Parathyroid adenoma (tissue), 2 donors: ENCODE results near the gene COL4A3.

Experiments
- H2AFZ ChIP-seq: fragments of 300-600 bp; sonication (generic); one replicate; pipeline ENCODE4 v1.7.0; 2017; ENCODE audit warnings: antibody characterized with exemption, mild to moderate bottlenecking
- H3K27ac ChIP-seq: fragments of 300-600 bp; sonication (generic); one replicate; pipeline ENCODE4 v1.7.0; 2017
- H3K27me3 ChIP-seq: fragments of 300-600 bp; sonication (generic); one replicate; pipeline ENCODE4 v1.7.0; 2017; ENCODE audit warnings: low read length; ENCODE audit not compliant: control insufficient read depth, insufficient read depth
- H3K36me3 ChIP-seq: fragments of 300-600 bp; sonication (generic); one replicate; pipeline ENCODE4 v1.7.0; 2017; ENCODE audit warnings: low read length; ENCODE audit not compliant: control insufficient read depth, insufficient read depth
- H3K4me1 ChIP-seq: fragments of 300-600 bp; sonication (generic); one replicate; pipeline ENCODE4 v1.7.0; 2017; ENCODE audit warnings: control low read depth
- H3K4me2 ChIP-seq: fragments of 300-600 bp; sonication (generic); one replicate; pipeline ENCODE4 v1.7.0; 2017; ENCODE audit warnings: low read length
- H3K4me3 ChIP-seq: fragments of 300-600 bp; sonication (generic); one replicate; pipeline ENCODE4 v1.7.0; 2017; ENCODE audit warnings: low read depth, low read length
- H3K79me2 ChIP-seq: fragments of 300-600 bp; sonication (generic); one replicate; pipeline ENCODE4 v1.7.0; 2017; ENCODE audit warnings: control low read depth
- H3K9ac ChIP-seq: fragments of 300-600 bp; sonication (generic); one replicate; pipeline ENCODE4 v1.7.0; 2017; ENCODE audit warnings: mild to moderate bottlenecking
- H3K9me3 ChIP-seq: fragments of 300-600 bp; sonication (generic); one replicate; pipeline ENCODE4 v1.7.0; 2017; ENCODE audit warnings: low read length; ENCODE audit not compliant: control insufficient read depth
- TF ChIP-seq, protein P1 (sequence below): fragments of 300-600 bp; sonication (generic); IDR thresholded peaks from one replicate; pipeline ENCODE4 v1.7.0; 2017; ENCODE audit warnings: antibody characterized with exemption, mild to moderate bottlenecking
- donor health status: primary hyperparathyroidism.

Gene COL4A3

DNA sequence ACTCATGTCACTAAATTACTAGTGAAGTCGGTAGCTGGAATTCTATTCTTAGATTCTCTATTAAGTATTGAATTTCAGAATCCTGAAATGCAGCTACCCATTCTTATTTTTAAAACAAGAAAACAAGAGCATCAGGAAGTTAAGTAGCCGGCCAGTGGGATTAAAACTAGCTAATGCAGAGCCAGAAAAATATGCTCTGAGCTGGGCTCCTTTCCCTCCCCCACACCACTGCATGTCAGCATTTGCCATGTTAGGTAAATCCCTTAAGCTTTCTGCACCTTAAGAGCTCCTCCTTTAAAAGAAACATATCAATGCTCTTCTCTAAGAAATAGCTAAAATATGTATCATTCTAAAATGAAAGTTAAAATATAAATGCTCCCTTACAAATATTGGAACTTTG, 88.4 kb downstream of the COL4A3 start:
- TF ChIP-seq, protein P1, sequence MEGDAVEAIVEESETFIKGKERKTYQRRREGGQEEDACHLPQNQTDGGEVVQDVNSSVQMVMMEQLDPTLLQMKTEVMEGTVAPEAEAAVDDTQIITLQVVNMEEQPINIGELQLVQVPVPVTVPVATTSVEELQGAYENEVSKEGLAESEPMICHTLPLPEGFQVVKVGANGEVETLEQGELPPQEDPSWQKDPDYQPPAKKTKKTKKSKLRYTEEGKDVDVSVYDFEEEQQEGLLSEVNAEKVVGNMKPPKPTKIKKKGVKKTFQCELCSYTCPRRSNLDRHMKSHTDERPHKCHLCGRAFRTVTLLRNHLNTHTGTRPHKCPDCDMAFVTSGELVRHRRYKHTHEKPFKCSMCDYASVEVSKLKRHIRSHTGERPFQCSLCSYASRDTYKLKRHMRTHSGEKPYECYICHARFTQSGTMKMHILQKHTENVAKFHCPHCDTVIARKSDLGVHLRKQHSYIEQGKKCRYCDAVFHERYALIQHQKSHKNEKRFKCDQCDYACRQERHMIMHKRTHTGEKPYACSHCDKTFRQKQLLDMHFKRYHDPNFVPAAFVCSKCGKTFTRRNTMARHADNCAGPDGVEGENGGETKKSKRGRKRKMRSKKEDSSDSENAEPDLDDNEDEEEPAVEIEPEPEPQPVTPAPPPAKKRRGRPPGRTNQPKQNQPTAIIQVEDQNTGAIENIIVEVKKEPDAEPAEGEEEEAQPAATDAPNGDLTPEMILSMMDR = no peak
- H3K27ac ChIP-seq = no peak overlapping the region
- H3K9ac ChIP-seq = no peak overlapping the region
- no peak overlapping the region for H2AFZ ChIP-seq
- no peaks in the 10 kb centered on the region for H3K27me3 ChIP-seq
- H3K4me3 ChIP-seq = no peak overlapping the region
- H3K79me2 ChIP-seq = no peaks in the 10 kb centered on the region
- H3K4me2 ChIP-seq = no peak overlapping the region
- no peaks in the 10 kb centered on the region for H3K9me3 ChIP-seq
- H3K36me3 ChIP-seq = no peaks in the 10 kb centered on the region
- no peaks in the 10 kb centered on the region for H3K4me1 ChIP-seq

DNA sequence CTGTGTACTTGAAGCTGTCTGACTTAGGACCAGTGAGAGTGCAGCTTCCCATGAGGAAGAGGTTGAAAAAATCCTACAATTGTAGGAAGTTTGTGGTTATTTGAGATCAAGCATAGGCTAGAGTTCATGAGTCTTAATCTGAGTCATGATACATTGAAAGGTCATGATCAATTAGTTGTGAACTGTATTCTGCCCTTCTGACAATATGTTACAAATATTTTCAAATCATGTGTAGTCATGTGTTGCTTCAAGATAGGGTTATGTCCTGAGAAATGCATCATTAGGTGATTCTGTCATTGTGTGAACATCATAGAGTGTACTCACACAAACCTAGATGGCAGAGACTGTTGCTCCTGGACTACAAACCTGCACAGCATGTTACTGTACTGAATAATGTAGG, 92.2 kb downstream of the COL4A3 start:
- Histone ChIP-seq H3K27ac (no peak overlapping the region), H3K27me3 (no peaks in the 10 kb centered on the region), H2AFZ (no peak overlapping the region), H3K9ac (no peak overlapping the region), H3K79me2 (no peaks in the 10 kb centered on the region), H3K9me3 (no peaks in the 10 kb centered on the region), H3K4me2 (no peak overlapping the region), H3K36me3 (no peaks in the 10 kb centered on the region), H3K4me1 (no peaks in the 10 kb centered on the region), H3K4me3 (no peak overlapping the region)
- TF ChIP-seq, protein P1 = no peak

DNA sequence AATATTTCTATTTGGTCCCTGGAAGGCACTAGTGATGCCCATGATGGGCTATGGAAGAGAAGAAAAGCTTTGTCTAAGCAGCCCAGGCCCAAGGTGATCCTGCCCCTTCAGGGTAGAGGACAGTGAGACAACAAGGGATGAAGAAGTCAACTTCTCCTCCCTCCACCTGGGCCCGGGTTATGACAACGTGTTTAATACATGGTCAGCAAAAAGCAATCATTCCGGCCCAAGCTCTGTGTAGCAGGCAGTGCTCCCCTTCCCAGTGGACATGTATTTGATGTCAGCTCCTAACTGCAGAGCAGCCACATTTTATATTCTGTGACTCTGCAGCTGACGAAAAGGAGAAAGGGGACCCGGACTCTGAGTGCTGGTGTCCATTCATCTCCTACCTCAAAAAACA, 93.4 kb downstream of the COL4A3 start:
- H3K4me3 ChIP-seq = no peak overlapping the region
- no peak overlapping the region for H3K9ac ChIP-seq
- no peaks in the 10 kb centered on the region for H3K9me3 ChIP-seq
- no peaks in the 10 kb centered on the region for H3K4me1 ChIP-seq
- no peak overlapping the region for H3K4me2 ChIP-seq
- no peak overlapping the region for H3K27ac ChIP-seq
- no peak overlapping the region for H2AFZ ChIP-seq
- no peaks in the 10 kb centered on the region for H3K79me2 ChIP-seq
- H3K36me3 ChIP-seq = no peaks in the 10 kb centered on the region
- TF ChIP-seq, protein P1 = no peak
- no peaks in the 10 kb centered on the region for H3K27me3 ChIP-seq

DNA sequence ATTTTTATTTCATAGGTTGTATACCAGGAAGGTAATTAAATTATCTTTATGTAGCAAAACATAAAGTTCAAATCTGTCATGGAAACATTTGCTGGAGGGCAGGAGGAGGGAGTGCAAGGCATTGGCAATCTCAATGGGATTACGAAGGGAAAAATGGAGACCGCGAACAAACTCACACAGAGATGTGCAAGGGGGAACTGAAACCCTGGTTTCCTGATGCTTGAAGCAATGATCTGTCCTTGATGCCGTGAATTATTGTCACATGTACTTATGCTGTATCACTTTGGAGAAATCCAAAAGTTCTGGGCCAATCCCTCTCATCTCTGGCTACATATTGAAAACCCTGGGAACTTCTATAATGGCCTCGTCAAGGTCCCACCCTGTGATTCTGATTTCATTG, 95.6 kb downstream of the COL4A3 start:
- Histone ChIP-seq H2AFZ (no peak overlapping the region), H3K79me2 (no peaks in the 10 kb centered on the region), H3K4me3 (no peak overlapping the region), H3K9ac (no peak overlapping the region), H3K4me2 (no peak overlapping the region), H3K27ac (no peak overlapping the region), H3K9me3 (no peaks in the 10 kb centered on the region), H3K36me3 (no peaks in the 10 kb centered on the region), H3K27me3 (no peaks in the 10 kb centered on the region), H3K4me1 (no peaks in the 10 kb centered on the region)
- TF ChIP-seq, protein P1 = no peak

DNA sequence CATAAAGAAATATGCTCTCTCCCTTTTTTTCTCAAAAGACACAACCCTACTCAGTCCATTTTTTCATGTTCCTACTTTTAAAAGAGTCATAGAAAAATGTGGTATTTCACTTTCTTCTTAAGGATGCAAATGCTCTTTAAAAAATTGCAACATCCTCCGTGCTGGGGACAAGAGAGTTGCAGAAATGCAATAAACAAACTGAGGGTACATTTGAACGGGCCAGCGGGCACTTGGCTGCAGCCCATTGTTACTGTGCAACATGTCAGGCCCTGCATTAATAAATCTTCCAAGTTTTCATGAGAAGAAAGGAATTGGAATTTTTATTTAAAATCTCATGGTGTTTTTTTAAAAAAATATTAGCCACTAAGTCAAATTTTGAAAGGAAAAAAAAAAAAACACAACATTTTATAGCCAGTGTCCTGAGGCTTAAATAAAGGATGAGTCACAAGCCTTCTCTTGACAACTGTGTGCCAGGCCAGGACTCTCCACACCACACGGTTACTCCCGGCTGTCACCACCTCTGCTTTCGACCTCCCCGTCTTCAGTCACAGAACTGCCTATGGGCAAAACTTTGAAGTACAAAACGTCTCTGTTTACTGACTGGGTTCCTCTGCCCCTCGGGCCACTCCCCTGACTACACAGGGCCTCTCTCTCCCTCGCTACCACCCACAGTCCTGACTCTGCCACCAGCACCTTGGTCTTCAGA, 103.1 kb downstream of the COL4A3 start:
- H3K9ac ChIP-seq = no peak overlapping the region
- H3K79me2 ChIP-seq = no peaks in the 10 kb centered on the region
- H3K36me3 ChIP-seq = no peaks in the 10 kb centered on the region
- TF ChIP-seq, protein P1 = no peak
- no peak overlapping the region for H3K4me2 ChIP-seq
- H3K4me3 ChIP-seq = no peak overlapping the region
- no peak overlapping the region for H3K27ac ChIP-seq
- H3K27me3 ChIP-seq = no peaks in the 10 kb centered on the region
- H3K4me1 ChIP-seq = no peaks in the 10 kb centered on the region
- no peak overlapping the region for H2AFZ ChIP-seq
- H3K9me3 ChIP-seq = no peaks in the 10 kb centered on the region
